HEK293T (cell line): ENCODE results near the gene KDM4C.

ENCODE experiments used
- CTCF ChIA-PET: fragments of 350-600 bp; formaldehyde crosslinking; extraction: SDS; loops from one replicate; lab custom pipeline; 2021; ENCODE audit warnings: antibody characterized with exemption, inconsistent platforms; lab: Yijun Ruan, JAX
- POLR2A ChIA-PET: fragments of 350-600 bp; formaldehyde crosslinking; extraction: SDS; loops from one replicate; lab custom pipeline; 2020; ENCODE audit warnings: antibody characterized with exemption, inconsistent platforms; lab: Yijun Ruan, JAX
- DNase-seq: peaks from one replicate; pipeline ENCODE4 v3.0.0; 2012; ENCODE audit warnings: mixed read lengths; ENCODE audit errors: extremely low spot score
- ARNT ChIP-seq: fragments of 450-650 bp; IDR thresholded peaks from 2 replicates; pipeline ENCODE4 v1.6.1; 2017; ENCODE audit warnings: mild to moderate bottlenecking
- BHLHE40 ChIP-seq: fragments of 450-650 bp; IDR thresholded peaks from 2 replicates; pipeline ENCODE4 v1.6.1; 2016; ENCODE audit warnings: mild to moderate bottlenecking, moderate library complexity, borderline replicate concordance
- CTBP1 ChIP-seq: fragments of 450-650 bp; IDR thresholded peaks from 2 replicates; pipeline ENCODE4 v1.6.1; 2016; ENCODE audit warnings: borderline replicate concordance
- ELF4 ChIP-seq: fragments of 450-650 bp; IDR thresholded peaks from 2 replicates; pipeline ENCODE4 v1.6.1; 2017; ENCODE audit warnings: antibody characterized with exemption
- FOXA1 ChIP-seq: fragments of 450-650 bp; IDR thresholded peaks from 2 replicates; pipeline ENCODE4 v1.6.1; 2016; ENCODE audit warnings: mild to moderate bottlenecking
- FOXK2 ChIP-seq: fragments of 450-650 bp; IDR thresholded peaks from 2 replicates; pipeline ENCODE4 v1.6.1; 2016; ENCODE audit warnings: mild to moderate bottlenecking
- FOXM1 ChIP-seq: fragments of 450-650 bp; IDR thresholded peaks from 2 replicates; pipeline ENCODE4 v1.6.1; 2017; ENCODE audit warnings: mild to moderate bottlenecking, borderline replicate concordance
- HDGF ChIP-seq: fragments of 450-650 bp; IDR thresholded peaks from 2 replicates; pipeline ENCODE4 v1.6.1; 2017; ENCODE audit warnings: antibody characterized with exemption, borderline replicate concordance
- L3MBTL2 ChIP-seq: fragments of 450-650 bp; conservative IDR thresholded peaks from 2 replicates; pipeline ENCODE4 v1.6.1; 2016; ENCODE audit warnings: mild to moderate bottlenecking
- LEF1 ChIP-seq: fragments of 450-650 bp; IDR thresholded peaks from 2 replicates; pipeline ENCODE4 v1.6.1; 2017; ENCODE audit warnings: mild to moderate bottlenecking, borderline replicate concordance
- NFRKB ChIP-seq: fragments of 450-650 bp; IDR thresholded peaks from 2 replicates; pipeline ENCODE4 v1.6.1; 2016; ENCODE audit warnings: mild to moderate bottlenecking, moderate library complexity
- SP1 ChIP-seq: fragments of 450-650 bp; IDR thresholded peaks from 2 replicates; pipeline ENCODE4 v1.6.1; 2017
- SUZ12 ChIP-seq: fragments of 450-650 bp; IDR thresholded peaks from 2 replicates; pipeline ENCODE4 v1.6.1; 2016; ENCODE audit warnings: mild to moderate bottlenecking
- TARDBP ChIP-seq: fragments of 450-650 bp; IDR thresholded peaks from 2 replicates; pipeline ENCODE4 v1.6.1; 2016
- ZNF384 ChIP-seq: fragments of 450-650 bp; IDR thresholded peaks from 2 replicates; pipeline ENCODE4 v1.6.1; 2016
- TF ChIP-seq, protein P1 (sequence below): fragments of 450-650 bp; IDR thresholded peaks from 2 replicates; pipeline ENCODE4 v1.6.1; 2016

Gene KDM4C

GRCh38 chr9:7095058-7095457 is 337.3 kb downstream of the KDM4C start:
- ChIA-PET POLR2A (no interaction called here), CTCF (no interaction called here)
- no peak for DNase-seq
- TF ChIP-seq HDGF (no peak), LEF1 (no peak), NFRKB (no peak), CTBP1 (no peak), TARDBP (no peak), FOXM1 (no peak), FOXA1 (no peak), ELF4 (no peak), SP1 (no peak), SUZ12 (no peak), ZNF384 (no peak), ARNT (no peak), L3MBTL2 (no peak), BHLHE40 (no peak), FOXK2 (no peak)
- TF ChIP-seq, protein P1, sequence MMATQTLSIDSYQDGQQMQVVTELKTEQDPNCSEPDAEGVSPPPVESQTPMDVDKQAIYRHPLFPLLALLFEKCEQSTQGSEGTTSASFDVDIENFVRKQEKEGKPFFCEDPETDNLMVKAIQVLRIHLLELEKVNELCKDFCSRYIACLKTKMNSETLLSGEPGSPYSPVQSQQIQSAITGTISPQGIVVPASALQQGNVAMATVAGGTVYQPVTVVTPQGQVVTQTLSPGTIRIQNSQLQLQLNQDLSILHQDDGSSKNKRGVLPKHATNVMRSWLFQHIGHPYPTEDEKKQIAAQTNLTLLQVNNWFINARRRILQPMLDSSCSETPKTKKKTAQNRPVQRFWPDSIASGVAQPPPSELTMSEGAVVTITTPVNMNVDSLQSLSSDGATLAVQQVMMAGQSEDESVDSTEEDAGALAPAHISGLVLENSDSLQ, result no peak

- ChIA-PET CTCF (no interaction called here), POLR2A (no interaction called here)
- TF ChIP-seq FOXA1 (no peak), TARDBP (no peak)
- no peak for DNase-seq
These were observed 339.4 kb downstream of the KDM4C start for GRCh38 chr9:7097040-7097715.

DNA sequence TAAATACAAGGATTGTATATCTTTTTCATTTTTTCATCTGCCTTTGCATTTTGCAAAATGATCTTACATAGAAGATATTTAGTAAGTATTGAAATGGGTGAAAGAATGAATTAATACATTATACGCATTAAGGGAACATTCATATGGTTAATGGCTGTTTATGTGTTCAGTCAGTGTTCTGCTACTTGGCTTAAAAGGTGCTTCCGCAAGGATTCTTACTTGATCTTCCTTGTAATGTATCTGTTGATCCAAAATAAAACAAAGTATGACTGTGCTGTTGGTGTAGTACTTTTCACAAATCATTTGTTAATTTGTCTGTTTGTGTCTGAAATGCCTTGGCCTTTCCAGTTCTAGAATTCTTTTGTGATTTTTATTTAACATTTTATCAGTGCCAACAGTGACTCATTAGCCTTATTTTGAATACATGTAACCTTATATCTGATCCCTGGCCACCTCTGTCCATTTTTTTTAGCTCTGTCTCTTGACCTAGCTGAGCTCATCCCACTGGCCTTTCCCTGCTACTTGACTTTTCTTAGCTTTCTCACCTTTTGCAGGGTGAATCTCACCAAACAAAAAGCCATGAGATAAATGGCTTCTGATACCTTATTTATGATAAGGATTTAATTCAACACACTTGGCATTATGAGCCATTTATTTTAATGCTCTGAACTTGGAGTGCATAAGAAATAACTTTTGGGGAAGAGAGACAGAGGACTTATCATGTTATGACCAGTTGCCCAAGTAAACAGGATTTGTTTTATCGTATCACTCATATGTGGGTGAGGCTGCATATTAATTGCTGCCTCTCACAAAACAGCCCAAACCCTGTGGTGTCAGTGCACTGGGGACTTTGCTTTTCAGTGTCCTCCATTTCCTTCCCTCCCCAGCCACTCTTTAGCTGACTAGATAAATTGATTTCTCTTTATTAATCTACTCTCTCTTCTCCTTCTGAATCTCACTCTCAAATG is 340.3 kb downstream of the KDM4C start:
- DNase-seq, result no peak
- CTCF ChIA-PET, result no interaction called here
- POLR2A ChIA-PET, result no interaction called here
- TF ChIP-seq NFRKB, result no peak

GRCh38 chr9:7103367-7103766 is 345.6 kb downstream of the KDM4C start:
- ChIA-PET POLR2A (no interaction called here), CTCF (no interaction called here)
- no peak for DNase-seq
- TF ChIP-seq HDGF, result no peak
- TF ChIP-seq, protein P1, result no peak
- TF ChIP-seq LEF1, result no peak
- TF ChIP-seq NFRKB, result no peak
- no peak for TF ChIP-seq L3MBTL2
- TF ChIP-seq SP1, result no peak
- TF ChIP-seq FOXK2, result no peak
- TF ChIP-seq CTBP1, result no peak
- TF ChIP-seq ARNT, result no peak
- no peak for TF ChIP-seq SUZ12
- TF ChIP-seq FOXA1, result no peak
- TF ChIP-seq FOXM1, result no peak
- TF ChIP-seq TARDBP, result no peak
- TF ChIP-seq BHLHE40, result no peak
- no peak for TF ChIP-seq ZNF384

GRCh38 chr9:7103771-7104170 is 346.0 kb downstream of the KDM4C start:
- TF ChIP-seq ARNT, result no peak
- no peak for TF ChIP-seq LEF1
- no peak for TF ChIP-seq NFRKB
- TF ChIP-seq TARDBP, result no peak
- no peak for TF ChIP-seq ELF4
- TF ChIP-seq FOXM1, result no peak
- no peak for TF ChIP-seq HDGF
- TF ChIP-seq SP1, result no peak
- TF ChIP-seq FOXK2, result no peak
- TF ChIP-seq SUZ12, result no peak
- TF ChIP-seq, protein P1, result no peak
- DNase-seq, result no peak
- CTCF ChIA-PET, result no interaction called here
- POLR2A ChIA-PET, result no interaction called here

GRCh38 chr9:7104625-7105024 is 346.9 kb downstream of the KDM4C start:
- POLR2A ChIA-PET, result no interaction called here
- TF ChIP-seq NFRKB (no peak), LEF1 (no peak), L3MBTL2 (no peak), FOXK2 (no peak), FOXM1 (no peak), ARNT (no peak), SUZ12 (no peak), TARDBP (no peak), ELF4 (no peak), FOXA1 (no peak), CTBP1 (no peak), BHLHE40 (no peak), HDGF (no peak), SP1 (no peak), ZNF384 (no peak)
- TF ChIP-seq, protein P1, result no peak
- CTCF ChIA-PET, result interaction anchor here (0.7 kb wide), 1 partner anchor 272 kb away, joined by 3 read pairs; no protein-coding TSS in a partner anchor
- no peak for DNase-seq
